OCI-LY1 (cell line): Measurements from ENCODE around the gene ANKRD27.

Experiments used
- H2AFZ ChIP-seq: fragments of 200-600 bp; sonication (generic), shearing (Covaris generic); 2 replicates; pipeline ENCODE4 v1.6.0; 2014; ENCODE audit warnings: antibody characterized with exemption, mild to moderate bottlenecking, low read length
- H3F3A ChIP-seq: fragments of 200-600 bp; sonication (generic), shearing (Covaris generic); 2 replicates; pipeline ENCODE4 v1.6.0; 2014; ENCODE audit warnings: mild to moderate bottlenecking, antibody characterized with exemption, low read length, moderate library complexity; ENCODE audit not compliant: insufficient read depth
- H3K27ac ChIP-seq: fragments of 200-600 bp; sonication (generic); 2 replicates; pipeline ENCODE4 v1.5.1; 2014; ENCODE audit warnings: low read length, mixed run types, mild to moderate bottlenecking, low read depth; ENCODE audit not compliant: poor library complexity, severe bottlenecking
- H3K27me3 ChIP-seq: fragments of 200-600 bp; sonication (generic); 2 replicates; pipeline ENCODE4 v1.6.0; 2014; ENCODE audit warnings: antibody characterized with exemption, mild to moderate bottlenecking, low read length, moderate library complexity; ENCODE audit not compliant: insufficient read depth
- H3K36me3 ChIP-seq: fragments of 200-600 bp; sonication (generic); 2 replicates; pipeline ENCODE4 v1.6.1; 2014; ENCODE audit warnings: mild to moderate bottlenecking, antibody characterized with exemption, low read length, moderate library complexity, mixed read lengths; ENCODE audit not compliant: insufficient read depth
- H3K4me1 ChIP-seq: fragments of 200-600 bp; sonication (generic); 2 replicates; pipeline ENCODE4 v1.5.1; 2014; ENCODE audit warnings: mild to moderate bottlenecking, low read length, moderate library complexity; ENCODE audit not compliant: insufficient read depth, severe bottlenecking
- H3K4me2 ChIP-seq: fragments of 200-600 bp; sonication (generic), shearing (Covaris generic); 2 replicates; pipeline ENCODE4 v1.6.1; 2014; ENCODE audit warnings: low read length
- H3K4me3 ChIP-seq: fragments of 200-600 bp; sonication (generic); 2 replicates; pipeline ENCODE4 v1.5.1; 2014; ENCODE audit warnings: low read length, low read depth, mild to moderate bottlenecking, mixed read lengths; ENCODE audit not compliant: poor library complexity, severe bottlenecking
- H3K79me2 ChIP-seq: fragments of 200-600 bp; shearing (Covaris generic); 2 replicates; pipeline ENCODE4 v1.6.1; 2016; ENCODE audit warnings: mixed run types, low read length, mixed read lengths; ENCODE audit not compliant: insufficient read depth
- H3K9ac ChIP-seq: fragments of 200-600 bp; sonication (generic), shearing (Covaris generic); 2 replicates; pipeline ENCODE4 v1.6.1; 2014; ENCODE audit warnings: mild to moderate bottlenecking, low read length, mixed read lengths
- H3K9me2 ChIP-seq: fragments of 200-600 bp; sonication (generic), shearing (Covaris generic); 2 replicates; pipeline ENCODE4 v1.6.1; 2014; ENCODE audit warnings: low read depth, mild to moderate bottlenecking, low read length, mixed read lengths
- H3K9me3 ChIP-seq: fragments of 200-600 bp; shearing (Covaris generic); 2 replicates; pipeline ENCODE4 v1.6.1; 2014; ENCODE audit warnings: low read length, mixed read lengths
- H4K20me1 ChIP-seq: fragments of 200-600 bp; sonication (generic), shearing (Covaris generic); 2 replicates; pipeline ENCODE4 v1.6.0; 2016; ENCODE audit warnings: mild to moderate bottlenecking, low read length; ENCODE audit not compliant: insufficient read depth
- EZH2 ChIP-seq: fragments of 200-600 bp; sonication (generic), shearing (Covaris generic); IDR thresholded peaks from 2 replicates; pipeline ENCODE4 v1.8.0; 2017; ENCODE audit warnings: borderline replicate concordance, mixed run types, mild to moderate bottlenecking, antibody characterized with exemption, low read length, moderate library complexity, mixed read lengths
- TF ChIP-seq, protein P1 (sequence below): fragments of 200-600 bp; sonication (generic), shearing (Covaris generic); IDR thresholded peaks from 2 replicates; pipeline ENCODE4 v1.5.1; 2017; ENCODE audit warnings: mild to moderate bottlenecking, antibody characterized with exemption, low read length, moderate library complexity, mixed read lengths

ANKRD27 gene

DNA sequence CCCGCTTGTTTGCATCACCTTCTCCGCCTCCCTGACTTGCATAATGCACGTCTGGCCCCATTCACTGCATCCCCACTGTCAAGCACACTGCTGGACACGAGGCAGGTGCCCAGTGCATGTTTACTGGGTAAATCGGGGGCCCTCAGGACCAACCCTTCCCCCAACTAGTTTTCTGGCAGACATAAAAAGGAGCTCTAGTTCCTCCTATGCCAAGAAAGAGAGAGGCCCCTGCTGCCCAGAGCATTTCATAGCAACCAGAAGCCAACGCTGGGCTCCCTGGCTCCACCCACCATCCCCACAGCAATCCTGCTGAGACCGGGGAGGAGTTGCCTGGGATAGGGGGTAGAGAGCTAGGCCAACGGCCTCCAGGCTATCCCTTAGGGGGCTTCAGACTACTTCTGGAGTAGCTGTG is 23.2 kb downstream of the ANKRD27 start:
- Histone ChIP-seq H3K9me3 (no peaks in the 10 kb centered on the region), H2AFZ (no peak overlapping the region), H3F3A (no peaks in the 10 kb centered on the region), H4K20me1 (no peaks in the 10 kb centered on the region), H3K4me3 (no peak overlapping the region), H3K79me2 (no peaks in the 10 kb centered on the region), H3K27me3 (no peaks in the 10 kb centered on the region), H3K9ac (no peak overlapping the region), H3K4me2 (no peak overlapping the region), H3K27ac (no peak overlapping the region), H3K9me2 (no peaks in the 10 kb centered on the region), H3K4me1 (no peaks in the 10 kb centered on the region), H3K36me3 (peaks cover 52% of the 10 kb centered on the region)
- TF ChIP-seq, protein P1, sequence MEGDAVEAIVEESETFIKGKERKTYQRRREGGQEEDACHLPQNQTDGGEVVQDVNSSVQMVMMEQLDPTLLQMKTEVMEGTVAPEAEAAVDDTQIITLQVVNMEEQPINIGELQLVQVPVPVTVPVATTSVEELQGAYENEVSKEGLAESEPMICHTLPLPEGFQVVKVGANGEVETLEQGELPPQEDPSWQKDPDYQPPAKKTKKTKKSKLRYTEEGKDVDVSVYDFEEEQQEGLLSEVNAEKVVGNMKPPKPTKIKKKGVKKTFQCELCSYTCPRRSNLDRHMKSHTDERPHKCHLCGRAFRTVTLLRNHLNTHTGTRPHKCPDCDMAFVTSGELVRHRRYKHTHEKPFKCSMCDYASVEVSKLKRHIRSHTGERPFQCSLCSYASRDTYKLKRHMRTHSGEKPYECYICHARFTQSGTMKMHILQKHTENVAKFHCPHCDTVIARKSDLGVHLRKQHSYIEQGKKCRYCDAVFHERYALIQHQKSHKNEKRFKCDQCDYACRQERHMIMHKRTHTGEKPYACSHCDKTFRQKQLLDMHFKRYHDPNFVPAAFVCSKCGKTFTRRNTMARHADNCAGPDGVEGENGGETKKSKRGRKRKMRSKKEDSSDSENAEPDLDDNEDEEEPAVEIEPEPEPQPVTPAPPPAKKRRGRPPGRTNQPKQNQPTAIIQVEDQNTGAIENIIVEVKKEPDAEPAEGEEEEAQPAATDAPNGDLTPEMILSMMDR = no peak
- no peak for TF ChIP-seq EZH2

GRCh38 chr19:32650671-32651070 is 24.3 kb downstream of the ANKRD27 start:
- Histone ChIP-seq H3K9me3 (no peaks in the 10 kb centered on the region), H3K9me2 (no peaks in the 10 kb centered on the region), H3K4me3 (no peak overlapping the region), H3K4me1 (no peaks in the 10 kb centered on the region), H4K20me1 (no peaks in the 10 kb centered on the region), H2AFZ (no peak overlapping the region), H3K27ac (no peak overlapping the region), H3K79me2 (no peaks in the 10 kb centered on the region), H3K27me3 (no peaks in the 10 kb centered on the region), H3F3A (no peaks in the 10 kb centered on the region), H3K36me3 (peaks cover 50% of the 10 kb centered on the region), H3K4me2 (no peak overlapping the region), H3K9ac (no peak overlapping the region)
- TF ChIP-seq EZH2 = no peak
- TF ChIP-seq, protein P1 = no peak

- Histone ChIP-seq H3K4me3 (no peak overlapping the region), H3F3A (no peaks in the 10 kb centered on the region), H3K4me1 (no peaks in the 10 kb centered on the region), H3K9me2 (no peaks in the 10 kb centered on the region), H3K9me3 (no peaks in the 10 kb centered on the region), H3K27me3 (no peaks in the 10 kb centered on the region), H3K27ac (no peak overlapping the region), H3K36me3 (peaks cover 42% of the 10 kb centered on the region), H3K9ac (no peak overlapping the region), H4K20me1 (no peaks in the 10 kb centered on the region), H3K79me2 (no peaks in the 10 kb centered on the region), H2AFZ (no peak overlapping the region), H3K4me2 (no peak overlapping the region)
- no peak for TF ChIP-seq EZH2
- TF ChIP-seq, protein P1 = no peak
Observed at GRCh38 chr19:32649751-32650150, 25.2 kb downstream of the ANKRD27 start.
